Aorta (tissue), 5 donors: ENCODE measurements around the gene INPP5D. TPM values are rescaled to one million over a fixed set of nuclear protein-coding genes. Genes with fewer than 3 reads are reported as not detected.

Experiments used
- ATAC-seq: fragments of 200-7000 bp; cut with Tn5 transposase; one replicate; pipeline ENCODE4 v1.9.1; 2022; ENCODE audit warnings: moderate library complexity; ENCODE audit not compliant: low FRiP score
- DNase-seq, 2 donors: peaks; one replicate each; pipeline ENCODE4 v3.0.0-alpha.2; 2020
- H3K27ac ChIP-seq, 2 donors: one replicate each; pipeline ENCODE4 v1.5.1; 2013; ENCODE audit warnings: low read length in 2 of 2, mild to moderate bottlenecking in 2 of 2, moderate library complexity in 2 of 2, control low read depth in 1 of 2, inconsistent platforms in 1 of 2, low read depth in 1 of 2
- H3K27me3 ChIP-seq, 2 donors: one replicate each; pipeline ENCODE4 v1.6.1; 2013; ENCODE audit warnings: control low read depth in 1 of 2, low read length in 1 of 2, mild to moderate bottlenecking in 1 of 2, moderate library complexity in 1 of 2; ENCODE audit not compliant: insufficient read depth in 2 of 2, control insufficient read depth in 1 of 2
- H3K36me3 ChIP-seq, 2 donors: one replicate each; pipeline ENCODE4 v1.6.1; 2013; ENCODE audit warnings: control low read depth in 1 of 2, low read length in 1 of 2, mild to moderate bottlenecking in 1 of 2; ENCODE audit not compliant: insufficient read depth in 2 of 2, control insufficient read depth in 1 of 2
- H3K4me1 ChIP-seq, 2 donors: one replicate each; pipeline ENCODE4 v1.6.1; 2013; ENCODE audit warnings: low read length in 2 of 2, control low read depth in 1 of 2, mild to moderate bottlenecking in 1 of 2, moderate library complexity in 1 of 2; ENCODE audit not compliant: insufficient read depth in 2 of 2, control insufficient read depth in 1 of 2
- H3K4me3 ChIP-seq, 2 donors: one replicate each; pipeline ENCODE4 v1.5.1; 2013; ENCODE audit warnings: low read length in 2 of 2, control low read depth in 1 of 2, mild to moderate bottlenecking in 1 of 2
- H3K9me3 ChIP-seq: one replicate; pipeline ENCODE4 v1.6.1; 2013; ENCODE audit warnings: mild to moderate bottlenecking, low read length; ENCODE audit not compliant: control insufficient read depth
- WGBS, 2 donors: extraction: QIAGEN DNeasy Blood & Tissue Kit; methylation state at CpG; one replicate each; pipeline ENCODE4 v1.1.7; 2013; 5-methylcytosine and 5-hydroxymethylcytosine counted together
- intact Hi-C, 2 donors: fragments of 100-400 bp; cut with DNase I; formaldehyde crosslinking; loops; one replicate each; pipeline versions ENCODE4 v1.14.2 to v1.15.0; 2022
- polyA plus RNA-seq, 2 donors: library from polyadenylated mRNA; stranded (reverse); fragments of 200-250 nt; gene quantifications; one replicate each; pipeline ENCODE4 v1.2.3, GENCODE V29; 2013
- total RNA-seq, 2 donors: library from RNA; stranded (reverse); fragmentation: NEBNext Ultra II Directional; extraction: Animal tissue kit (Norgen Biotek cat#: 25700); gene quantifications; one replicate each; pipeline ENCODE4 v1.2.1, GENCODE V29; 2021
- donor health status: healthy with polysubstance abuse.
- donor health status: Bipolar disorder and iron deficiency.
- donor health status: DM: no; HTN: no; CAD: no.
- donor health status: DM: no; HTN: no; CAD: no.
- donor health status: DM: yes; HTN: yes; CAD: no.

INPP5D gene
- total and polyA plus RNA-seq, 4 donors = 0.95 to 51.2 (median 17.2) TPM

DNA sequence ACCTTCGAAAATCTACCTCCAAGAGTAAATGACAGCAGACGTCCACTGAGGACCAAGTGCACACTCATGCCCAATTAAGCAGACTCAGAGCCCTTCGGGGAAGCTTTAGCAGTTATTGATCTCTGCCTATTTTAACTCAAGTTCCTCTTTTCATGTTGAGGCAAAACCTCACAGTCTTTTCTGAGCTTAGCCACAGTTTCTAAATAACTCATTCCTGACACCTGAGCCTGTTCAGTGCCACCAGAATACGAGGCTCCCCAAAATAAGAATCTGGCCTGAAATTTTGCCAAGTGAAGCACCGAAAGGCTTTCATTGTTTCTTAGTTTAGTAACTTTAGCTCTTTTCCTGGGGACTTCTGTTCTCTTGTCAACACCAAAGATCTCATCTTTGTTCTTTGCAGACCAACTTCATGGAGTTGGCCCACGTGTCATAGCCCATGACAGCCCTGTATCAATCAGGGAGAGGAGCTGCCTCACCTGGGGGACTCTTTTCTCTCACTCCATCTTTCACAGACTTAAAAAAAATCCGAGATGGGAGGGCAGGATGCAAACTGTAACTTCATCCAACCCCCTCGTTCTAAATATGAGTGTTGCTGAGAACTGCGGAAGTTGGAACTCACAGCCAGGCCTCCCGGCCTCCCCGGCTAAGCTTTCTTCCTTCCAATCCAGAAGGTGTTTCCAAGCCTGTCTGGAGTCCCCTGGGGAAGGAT lies 22.2 kb downstream of the INPP5D start:
- Histone ChIP-seq H3K27me3 (no peaks in the 10 kb centered on the region), H3K4me3 (no peak overlapping the region), H3K36me3 (no peaks in the 10 kb centered on the region), H3K4me1 (no peaks in the 10 kb centered on the region), H3K9me3 (no peaks in the 10 kb centered on the region), H3K27ac (no peak overlapping the region)
- intact Hi-C loops = no loop called here
- WGBS, 2 donors = 80 to 82% methylated on average over 11 of the region's 11 CpGs
- DNase-seq (no peak), ATAC-seq (no peak)

DNA sequence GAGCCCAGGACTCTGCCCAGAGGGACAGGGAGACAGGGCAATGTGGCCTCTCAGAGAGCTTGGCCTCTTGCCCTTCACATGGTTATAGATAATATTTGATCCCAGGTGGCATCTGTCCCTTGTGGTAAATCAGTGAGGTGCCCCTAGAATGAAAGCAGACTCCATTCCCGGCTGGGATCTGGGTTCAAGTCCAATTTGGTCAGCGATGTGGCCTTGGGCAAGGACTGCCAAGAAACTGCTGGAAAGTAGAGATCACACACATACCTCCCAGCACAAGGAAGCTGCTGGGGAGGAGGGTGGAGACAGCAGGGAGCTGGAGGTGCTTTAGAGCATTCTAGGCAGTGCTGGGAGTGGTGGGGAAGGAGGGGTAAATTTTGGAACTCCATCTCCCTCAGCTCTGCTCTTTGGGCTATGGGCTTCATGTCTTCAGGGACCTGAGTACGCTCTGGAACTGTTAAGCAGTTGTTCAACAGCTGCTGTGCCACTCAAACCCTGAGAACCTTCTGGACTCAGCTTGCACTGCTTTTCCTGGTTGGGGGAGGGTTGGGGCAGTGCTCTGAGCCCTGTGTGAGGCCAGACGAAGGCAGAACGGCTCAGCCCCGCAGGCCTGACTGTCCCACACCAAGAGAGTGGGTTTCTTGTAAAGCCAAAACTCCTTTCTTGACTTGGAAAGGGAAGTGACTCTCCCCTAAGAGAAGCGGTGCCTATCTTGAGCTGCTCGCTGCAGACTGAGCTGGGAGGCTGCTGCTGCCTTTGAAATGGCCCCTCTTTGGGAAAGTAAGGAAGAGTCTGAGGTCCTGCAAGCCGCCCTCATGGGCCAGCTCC lies 23.0 kb downstream of the INPP5D start:
- WGBS, 2 donors = 70 to 74% methylated on average over 9 of the region's 9 CpGs
- Histone ChIP-seq H3K4me1 (no peaks in the 10 kb centered on the region), H3K4me3 (no peak overlapping the region), H3K27me3 (no peaks in the 10 kb centered on the region), H3K36me3 (no peaks in the 10 kb centered on the region), H3K9me3 (no peaks in the 10 kb centered on the region), H3K27ac (no peak overlapping the region)
- DNase-seq = peak in 1 of 2 donors; percentile 55
- intact Hi-C loops = no loop called here
- no peak for ATAC-seq

- no peaks in the 10 kb centered on the region for H3K36me3 ChIP-seq
- intact Hi-C loops = no loop called here
- no peak overlapping the region for H3K27ac ChIP-seq
- ATAC-seq (no peak), DNase-seq (no peak)
- no peak overlapping the region for H3K4me3 ChIP-seq
- H3K27me3 ChIP-seq = no peaks in the 10 kb centered on the region
- no peaks in the 10 kb centered on the region for H3K4me1 ChIP-seq
- no peaks in the 10 kb centered on the region for H3K9me3 ChIP-seq
- WGBS, 2 donors = 93 to 94% methylated on average over 8 of the region's 8 CpGs
Measured at GRCh38 chr2:233083782-233084181, 23.6 kb downstream of the INPP5D start.

GRCh38 chr2:233084488-233084887 lies 24.3 kb downstream of the INPP5D start:
- Histone ChIP-seq H3K27ac (no peak overlapping the region), H3K4me3 (no peak overlapping the region), H3K9me3 (no peaks in the 10 kb centered on the region), H3K36me3 (no peaks in the 10 kb centered on the region), H3K4me1 (no peaks in the 10 kb centered on the region), H3K27me3 (no peaks in the 10 kb centered on the region)
- intact Hi-C loops = no loop called here
- ATAC-seq = peak; percentile 77
- WGBS, 2 donors = 84 to 88% methylated on average over 13 of the region's 13 CpGs
- DNase-seq = peak; percentile 76 to 81

GRCh38 chr2:233085037-233085838 lies 25.1 kb downstream of the INPP5D start:
- WGBS, 2 donors = 87 to 91% methylated on average over 13 of the region's 13 CpGs
- no peaks in the 10 kb centered on the region for H3K9me3 ChIP-seq
- no peaks in the 10 kb centered on the region for H3K36me3 ChIP-seq
- no peaks in the 10 kb centered on the region for H3K27me3 ChIP-seq
- peak in 1 of 2 donors; percentile 30 for DNase-seq
- no peak for ATAC-seq
- no peak overlapping the region for H3K27ac ChIP-seq
- no peaks in the 10 kb centered on the region for H3K4me1 ChIP-seq
- no peak overlapping the region for H3K4me3 ChIP-seq
- intact Hi-C loops = no loop called here

DNA sequence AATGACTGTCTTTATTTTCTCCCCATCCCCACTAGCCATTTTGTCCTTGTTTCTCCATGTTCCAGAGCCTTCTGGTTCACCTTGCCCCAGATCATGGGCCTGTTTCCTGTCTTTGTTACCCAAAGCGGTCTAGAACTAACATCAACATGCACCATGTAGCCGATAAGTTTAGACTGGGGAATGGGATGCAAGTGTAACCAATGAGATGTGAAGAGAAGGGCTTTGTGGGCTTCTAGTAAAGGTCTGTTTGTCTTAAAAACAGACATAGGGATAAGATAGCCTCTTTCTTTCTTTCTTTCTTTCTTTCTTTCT lies 25.7 kb downstream of the INPP5D start:
- DNase-seq = no peak
- no peaks in the 10 kb centered on the region for H3K4me1 ChIP-seq

DNA sequence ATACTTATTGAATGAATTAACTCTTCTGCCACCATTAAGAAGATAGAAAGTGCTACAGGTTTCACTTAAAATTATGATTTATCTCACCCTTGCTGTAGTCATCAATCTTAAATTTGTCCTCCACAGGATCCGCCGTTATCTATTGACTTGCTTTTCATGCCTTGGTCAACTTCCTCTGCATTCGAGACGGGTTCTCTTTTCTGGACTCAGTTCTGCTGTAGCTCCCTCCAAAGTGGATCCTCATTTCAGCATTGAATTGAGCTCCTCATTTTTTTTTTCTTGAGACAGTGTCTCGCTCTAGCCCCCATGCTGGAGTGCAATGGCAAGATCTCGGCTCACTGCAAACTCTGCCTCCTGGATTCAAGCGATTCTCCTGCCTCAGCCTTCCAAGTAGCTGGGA lies 27.6 kb downstream of the INPP5D start:
- no peaks in the 10 kb centered on the region for H3K27me3 ChIP-seq
- DNase-seq = no peak
- no peaks in the 10 kb centered on the region for H3K36me3 ChIP-seq
- ATAC-seq = no peak
- no peaks in the 10 kb centered on the region for H3K9me3 ChIP-seq
- H3K27ac ChIP-seq = no peak overlapping the region
- WGBS, 2 donors = 93 to 97% methylated on average over 7 of the region's 7 CpGs
- intact Hi-C loops = no loop called here
- H3K4me1 ChIP-seq = no peaks in the 10 kb centered on the region
- no peak overlapping the region for H3K4me3 ChIP-seq

More for the DNA sequence above, 25.7 kb downstream of the INPP5D start:
- Histone ChIP-seq H3K27ac (no peak overlapping the region), H3K9me3 (no peaks in the 10 kb centered on the region), H3K36me3 (no peaks in the 10 kb centered on the region), H3K4me3 (no peak overlapping the region), H3K27me3 (no peaks in the 10 kb centered on the region)
- intact Hi-C loops = no loop called here
- WGBS, 2 donors = 94 to 97% methylated on average over 2 of the region's 2 CpGs
- ATAC-seq = no peak

GRCh38 chr2:233088972-233089345 lies 28.8 kb downstream of the INPP5D start:
- 90 to 93% methylated on average over 8 of the region's 8 CpGs for WGBS, 2 donors
- intact Hi-C loops = no loop called here
- Histone ChIP-seq H3K27ac (no peak overlapping the region), H3K9me3 (no peaks in the 10 kb centered on the region), H3K36me3 (no peaks in the 10 kb centered on the region), H3K4me3 (no peak overlapping the region), H3K4me1 (no peaks in the 10 kb centered on the region), H3K27me3 (no peaks in the 10 kb centered on the region)
- no peak for ATAC-seq
- DNase-seq = peak in 1 of 2 donors; percentile 41
